A673 (cell line): ENCODE measurements around the gene ZNF611. TPM values are rescaled to one million over a fixed set of nuclear protein-coding genes. Genes with fewer than 3 reads are reported as not detected.
A peak's percentile ranks its signal among the peaks of the same experiment; 100 is the strongest.
"Not testable (repeated sequence)": the region's sequence is repeated elsewhere in the genome, so short reads cannot be mapped to it uniquely, and the experiment has no call there.

Experiments used
- BruUV-seq: library from RNA; stranded (reverse); fragments of 400-500 nt; replicated peaks from 2 replicates; lab custom pipeline; 2021; lab: Mats Ljungman, UMichigan
- CTCF ChIA-PET: fragments of 300-600 bp; sonication (Branson Sonifier 250); formaldehyde crosslinking; loops from one replicate; lab custom pipeline; 2022; ENCODE audit warnings: antibody characterized with exemption; lab: Charles Lee
- POLR2A ChIA-PET: fragments of 300-600 bp; sonication (Branson Sonifier 250); formaldehyde crosslinking; loops from one replicate; lab custom pipeline; 2022; ENCODE audit warnings: antibody characterized with exemption; ENCODE audit not compliant: low non-redundant PET; lab: Charles Lee
- DNase-seq: peaks from one replicate; pipeline ENCODE4 v3.0.0-alpha.2; 2015; ENCODE audit warnings: low spot score
- H3K27ac ChIP-seq: fragments of 200-600 bp; sonication (generic); 2 replicates; pipeline ENCODE4 v1.5.1; 2016; ENCODE audit warnings: mixed run types, low read depth, mild to moderate bottlenecking, mixed read lengths, antibody characterized with exemption, low read length; ENCODE audit not compliant: poor library complexity, severe bottlenecking
- H3K27me3 ChIP-seq: fragments of 200-600 bp; sonication (generic); replicated peaks from 2 replicates; pipeline ENCODE4 v1.6.1; 2017; ENCODE audit warnings: mixed run types, low read depth, mild to moderate bottlenecking, mixed read lengths, antibody characterized with exemption, low read length; ENCODE audit not compliant: insufficient read depth, poor library complexity
- H3K36me3 ChIP-seq: fragments of 200-600 bp; sonication (generic); 2 replicates; pipeline ENCODE4 v1.6.1; 2016; ENCODE audit warnings: mixed run types, mild to moderate bottlenecking, mixed read lengths, antibody characterized with exemption, low read length; ENCODE audit not compliant: insufficient read depth, poor library complexity, severe bottlenecking
- H3K4me1 ChIP-seq: fragments of 200-600 bp; sonication (generic); 2 replicates; pipeline ENCODE4 v1.6.1; 2017; ENCODE audit warnings: mixed run types, mild to moderate bottlenecking, mixed read lengths, antibody characterized with exemption, low read length; ENCODE audit not compliant: insufficient read depth, poor library complexity, severe bottlenecking
- H3K4me3 ChIP-seq: fragments of 200-600 bp; sonication (generic); 2 replicates; pipeline ENCODE4 v1.5.1; 2016; ENCODE audit warnings: low read depth, mixed run types, mild to moderate bottlenecking, mixed read lengths, low read length; ENCODE audit not compliant: poor library complexity, severe bottlenecking
- H3K9me3 ChIP-seq: fragments of 200-600 bp; sonication (generic); 2 replicates; pipeline ENCODE4 v1.6.1; 2016; ENCODE audit warnings: mixed run types, low read depth, mild to moderate bottlenecking, mixed read lengths, antibody characterized with exemption, low read length; ENCODE audit not compliant: poor library complexity, severe bottlenecking
- CTCF ChIP-seq: fragments of 300-800, 200-600 bp; sonication (generic); conservative IDR thresholded peaks from 2 replicates; pipeline ENCODE4 v1.5.1; 2017; ENCODE audit warnings: low read depth, mild to moderate bottlenecking, antibody characterized with exemption, low read length, moderate library complexity, mixed read lengths
- EZH2 ChIP-seq: fragments of 200-600 bp; sonication (generic); IDR thresholded peaks from 2 replicates; pipeline ENCODE4 v1.6.1; 2017; ENCODE audit warnings: borderline replicate concordance, low read depth, mild to moderate bottlenecking, mixed read lengths, antibody characterized with exemption, low read length; ENCODE audit not compliant: poor library complexity, severe bottlenecking
- intact Hi-C: fragments of 100-400 bp; cut with micrococcal nuclease; formaldehyde crosslinking; loops from one replicate; pipeline ENCODE4 v1.10.0; 2022; ENCODE audit not compliant: unreplicated experiment
- total RNA-seq: library from RNA; stranded (reverse); gene quantifications from 2 replicates; pipeline ENCODE4 v1.2.3, GENCODE V29; 2021

ZNF611 gene
- total RNA-seq, 1 experiment from 2014 or later: 21.7 TPM

- BruUV-seq: no TSS peak
- TF ChIP-seq EZH2 (no peak), CTCF (no peak)
- POLR2A ChIA-PET: no interaction called here
These were observed 49.0 kb downstream of the ZNF611 start for GRCh38 chr19:52685811-52686210.

GRCh38 chr19:52681216-52681615 lies 53.6 kb downstream of the ZNF611 start:
- POLR2A ChIA-PET, H3K36me3 ChIP-seq, H3K4me1 ChIP-seq, H3K27me3 ChIP-seq, H3K9me3 ChIP-seq, DNase-seq, intact Hi-C loops, H3K4me3 ChIP-seq, CTCF ChIA-PET, H3K27ac ChIP-seq, BruUV-seq: not testable (repeated sequence)

More at GRCh38 chr19:52685811-52686210, 49.0 kb downstream of the ZNF611 start:
- H3K9me3 ChIP-seq: no peaks in the 10 kb centered on the region
- no peaks in the 10 kb centered on the region for H3K36me3 ChIP-seq
- no peak for DNase-seq
- H3K4me1 ChIP-seq: no peaks in the 10 kb centered on the region
- CTCF ChIA-PET: no interaction called here
- H3K4me3 ChIP-seq: no peak overlapping the region
- intact Hi-C loops: no loop called here
- no peak overlapping the region for H3K27ac ChIP-seq
- H3K27me3 ChIP-seq: no peaks in the 10 kb centered on the region

GRCh38 chr19:52679598-52679997 lies 55.2 kb downstream of the ZNF611 start:
- ChIA-PET POLR2A (no interaction called here), CTCF (no interaction called here)
- intact Hi-C loops: no loop called here
- no peaks in the 10 kb centered on the region for H3K27me3 ChIP-seq
- no peaks in the 10 kb centered on the region for H3K9me3 ChIP-seq
- no peak for TF ChIP-seq EZH2
- no peak for TF ChIP-seq CTCF
- H3K4me3 ChIP-seq: no peak overlapping the region
- no peak for DNase-seq
- H3K36me3 ChIP-seq: no peaks in the 10 kb centered on the region
- no peak overlapping the region for H3K27ac ChIP-seq
- no TSS peak for BruUV-seq
- no peaks in the 10 kb centered on the region for H3K4me1 ChIP-seq

- H3K4me1 ChIP-seq, H3K9me3 ChIP-seq, H3K27me3 ChIP-seq, H3K4me3 ChIP-seq, intact Hi-C loops, H3K36me3 ChIP-seq, DNase-seq, POLR2A ChIA-PET, BruUV-seq, CTCF ChIA-PET: not testable (repeated sequence)
- peak overlapping the region; percentile 42 for H3K27ac ChIP-seq
These were observed 59.6 kb downstream of the ZNF611 start for GRCh38 chr19:52675239-52675638.
